CD4-positive, CD25-positive, alpha-beta regulatory T cell (primary cell): ENCODE measurements around the gene MGAT5. TPM values are rescaled to one million over a fixed set of nuclear protein-coding genes. Genes with fewer than 3 reads are reported as not detected.

ENCODE experiments used
- ATAC-seq, 2 donors: fragments of 150-1000 bp; cut with Tn5 transposase; one replicate each; pipeline ENCODE4 v1.10.0; 2021; ENCODE audit warnings: low read depth in 2 of 2, moderate number of reproducible peaks in 2 of 2, moderate library complexity in 1 of 2
- DNase-seq, 3 donors: peaks; one replicate each; pipeline versions ENCODE4 v3.0.0 to v3.0.0-alpha.2; 2012 to 2022; ENCODE audit warnings: mixed read lengths in 1 of 3
- H3K27ac ChIP-seq: one replicate; pipeline ENCODE4 v1.7.0; 2013; ENCODE audit warnings: mild to moderate bottlenecking, low read length; ENCODE audit not compliant: insufficient read depth, poor library complexity, severe bottlenecking
- H3K27me3 ChIP-seq: one replicate; pipeline ENCODE4 v1.7.0; 2013; ENCODE audit warnings: low read length; ENCODE audit not compliant: control insufficient read depth, insufficient read depth
- H3K36me3 ChIP-seq: one replicate; pipeline ENCODE4 v1.7.0; 2013; ENCODE audit warnings: mild to moderate bottlenecking, low read length, moderate library complexity; ENCODE audit not compliant: control insufficient read depth, insufficient read depth
- H3K4me1 ChIP-seq: 2 replicates; pipeline ENCODE4 v1.7.0; 2013; ENCODE audit warnings: mild to moderate bottlenecking, low read length; ENCODE audit not compliant: insufficient read depth, control insufficient read depth, poor library complexity, severe bottlenecking
- H3K4me3 ChIP-seq: one replicate; pipeline ENCODE4 v1.7.0; 2013; ENCODE audit warnings: low read depth, mild to moderate bottlenecking, low read length, moderate library complexity
- H3K9me3 ChIP-seq, 2 experiments: 1 replicate in 1 of 2; 2 replicates in 1 of 2; pipeline ENCODE4 v1.7.0; 2013; ENCODE audit warnings: low read length in 2 of 2, mild to moderate bottlenecking in 1 of 2, moderate library complexity in 1 of 2; ENCODE audit not compliant: control insufficient read depth in 2 of 2
- H3K27ac Mint-ChIP-seq, 3 donors: one replicate each; pipeline ENCODE4 v1.8.0; 2020 to 2022; ENCODE audit warnings: mild to moderate bottlenecking in 3 of 3, mixed read lengths in 3 of 3, moderate library complexity in 2 of 3
- H3K27me3 Mint-ChIP-seq: one replicate; pipeline ENCODE4 v1.8.0; 2022; ENCODE audit warnings: mild to moderate bottlenecking, mixed read lengths
- H3K36me3 Mint-ChIP-seq: one replicate; pipeline ENCODE4 v1.8.0; 2020; ENCODE audit warnings: mixed read lengths
- H3K4me1 Mint-ChIP-seq, 4 donors: one replicate each; pipeline ENCODE4 v1.8.0; 2020 to 2022; ENCODE audit warnings: mixed read lengths in 4 of 4, mild to moderate bottlenecking in 1 of 4
- H3K4me3 Mint-ChIP-seq, 4 donors: one replicate each; pipeline ENCODE4 v1.8.0; 2020 to 2022; ENCODE audit warnings: mild to moderate bottlenecking in 4 of 4, mixed read lengths in 4 of 4, moderate library complexity in 3 of 4
- H3K9me3 Mint-ChIP-seq, 7 donors: one replicate each; pipeline ENCODE4 v1.8.0; 2020 to 2022; ENCODE audit warnings: mixed read lengths in 7 of 7, mild to moderate bottlenecking in 3 of 7, moderate library complexity in 2 of 7
- polyA plus RNA-seq, 4 donors: library from polyadenylated mRNA; unstranded; fragments of 300-500 nt; fragmentation: Illumina TruSeq; gene quantifications; one replicate each; pipeline ENCODE4 v1.2.3, GENCODE V29; 2021
- total RNA-seq: library from RNA; stranded (reverse); gene quantifications from one replicate; pipeline ENCODE4 v1.2.3, GENCODE V29; 2022

The MGAT5 gene
- total and polyA plus RNA-seq, 5 donors from 2014 or later = 3.6 to 68.8 (median 6.9) TPM

- Histone ChIP-seq H3K4me3 (no peak overlapping the region), H3K27ac (no peak overlapping the region), H3K36me3 (peaks cover 9% of the 10 kb centered on the region), H3K9me3 (no peaks in the 10 kb centered on the region), H3K27me3 (no peaks in the 10 kb centered on the region), H3K4me1 (no peaks in the 10 kb centered on the region)
- no peak overlapping the region for H3K4me3 Mint-ChIP-seq
- DNase-seq = no peak
- H3K36me3 Mint-ChIP-seq = peaks cover 27% of the 10 kb centered on the region
- H3K27ac Mint-ChIP-seq = peak overlapping the region in 2 of 3 donors; percentile 3 to 74
- no peaks in the 10 kb centered on the region for H3K27me3 Mint-ChIP-seq
- peaks cover 0 to 4% (median 1%) of the 10 kb centered on the region in 4 donors for H3K4me1 Mint-ChIP-seq
- no peaks in the 10 kb centered on the region for H3K9me3 Mint-ChIP-seq
- no peak for ATAC-seq
Measured at GRCh38 chr2:134396493-134396892, 142.6 kb downstream of the MGAT5 start.

- Mint-ChIP-seq H3K27ac (peak overlapping the region in 2 of 3 donors; percentile 64 to 74), H3K9me3 (no peaks in the 10 kb centered on the region), H3K4me3 (no peak overlapping the region), H3K36me3 (peaks cover 27% of the 10 kb centered on the region), H3K27me3 (no peaks in the 10 kb centered on the region), H3K4me1 (peaks cover 0 to 4% (median 0%) of the 10 kb centered on the region in 4 donors)
- no peak for DNase-seq
- Histone ChIP-seq H3K4me1 (no peaks in the 10 kb centered on the region), H3K27me3 (no peaks in the 10 kb centered on the region), H3K27ac (no peak overlapping the region), H3K4me3 (no peak overlapping the region), H3K9me3 (no peaks in the 10 kb centered on the region), H3K36me3 (peaks cover 9% of the 10 kb centered on the region)
- ATAC-seq = no peak
Measured at GRCh38 chr2:134397146-134397896, 143.4 kb downstream of the MGAT5 start.

- Mint-ChIP-seq H3K9me3 (no peaks in the 10 kb centered on the region), H3K36me3 (peaks cover 29% of the 10 kb centered on the region), H3K4me1 (peaks cover 0 to 6% (median 0%) of the 10 kb centered on the region in 4 donors), H3K27ac (no peak overlapping the region), H3K27me3 (no peaks in the 10 kb centered on the region), H3K4me3 (no peak overlapping the region)
- peaks cover 13% of the 10 kb centered on the region for H3K36me3 ChIP-seq
- H3K4me3 ChIP-seq = no peak overlapping the region
- H3K27me3 ChIP-seq = no peaks in the 10 kb centered on the region
- no peak overlapping the region for H3K27ac ChIP-seq
- DNase-seq = no peak
- no peak for ATAC-seq
- no peaks in the 10 kb centered on the region for H3K9me3 ChIP-seq
- H3K4me1 ChIP-seq = no peaks in the 10 kb centered on the region
Measured at GRCh38 chr2:134398300-134398699, 144.4 kb downstream of the MGAT5 start.

GRCh38 chr2:134399096-134399495 is 145.2 kb downstream of the MGAT5 start:
- H3K36me3 ChIP-seq = peaks cover 21% of the 10 kb centered on the region

GRCh38 chr2:134401081-134401497 is 147.2 kb downstream of the MGAT5 start:
- Histone ChIP-seq H3K4me1 (no peaks in the 10 kb centered on the region), H3K4me3 (no peak overlapping the region), H3K27ac (no peak overlapping the region), H3K36me3 (peaks cover 33% of the 10 kb centered on the region), H3K27me3 (no peaks in the 10 kb centered on the region), H3K9me3 (no peaks in the 10 kb centered on the region)
- Mint-ChIP-seq H3K27ac (peak overlapping the region in 1 of 3 donors; percentile 74), H3K4me3 (no peak overlapping the region), H3K27me3 (no peaks in the 10 kb centered on the region), H3K36me3 (peaks cover 37% of the 10 kb centered on the region), H3K4me1 (peaks cover 0 to 14% (median 0%) of the 10 kb centered on the region in 4 donors), H3K9me3 (no peaks in the 10 kb centered on the region)
- no peak for DNase-seq
- no peak for ATAC-seq

More at GRCh38 chr2:134399096-134399495, 145.2 kb downstream of the MGAT5 start:
- Histone ChIP-seq H3K9me3 (no peaks in the 10 kb centered on the region), H3K4me1 (no peaks in the 10 kb centered on the region), H3K4me3 (no peak overlapping the region), H3K27ac (no peak overlapping the region), H3K27me3 (no peaks in the 10 kb centered on the region)
- no peak overlapping the region for H3K4me3 Mint-ChIP-seq
- DNase-seq (no peak), ATAC-seq (no peak)
- H3K4me1 Mint-ChIP-seq = peaks cover 0 to 10% (median 0%) of the 10 kb centered on the region in 4 donors
- no peaks in the 10 kb centered on the region for H3K9me3 Mint-ChIP-seq
- no peak overlapping the region for H3K27ac Mint-ChIP-seq
- no peaks in the 10 kb centered on the region for H3K27me3 Mint-ChIP-seq
- H3K36me3 Mint-ChIP-seq = peaks cover 30% of the 10 kb centered on the region

- no peak overlapping the region for H3K27ac ChIP-seq
- Mint-ChIP-seq H3K4me3 (no peak overlapping the region), H3K9me3 (no peaks in the 10 kb centered on the region), H3K4me1 (peaks cover 0 to 14% (median 1%) of the 10 kb centered on the region in 4 donors), H3K36me3 (peaks cover 37% of the 10 kb centered on the region), H3K27me3 (no peaks in the 10 kb centered on the region), H3K27ac (no peak overlapping the region)
- H3K27me3 ChIP-seq = no peaks in the 10 kb centered on the region
- H3K36me3 ChIP-seq = peaks cover 35% of the 10 kb centered on the region
- H3K4me3 ChIP-seq = no peak overlapping the region
- no peak for DNase-seq
- no peak for ATAC-seq
- H3K9me3 ChIP-seq = no peaks in the 10 kb centered on the region
- no peaks in the 10 kb centered on the region for H3K4me1 ChIP-seq
Measured at GRCh38 chr2:134401789-134402188, 147.9 kb downstream of the MGAT5 start.

- DNase-seq = no peak
- Histone ChIP-seq H3K9me3 (no peaks in the 10 kb centered on the region), H3K27ac (no peak overlapping the region), H3K36me3 (peaks cover 36% of the 10 kb centered on the region), H3K4me1 (no peaks in the 10 kb centered on the region), H3K27me3 (no peaks in the 10 kb centered on the region), H3K4me3 (no peak overlapping the region)
- peak overlapping the region in 1 of 3 donors; percentile 17 for H3K27ac Mint-ChIP-seq
- H3K4me3 Mint-ChIP-seq = no peak overlapping the region
- H3K9me3 Mint-ChIP-seq = no peaks in the 10 kb centered on the region
- no peaks in the 10 kb centered on the region for H3K27me3 Mint-ChIP-seq
- peaks cover 0 to 16% (median 6%) of the 10 kb centered on the region in 4 donors for H3K4me1 Mint-ChIP-seq
- no peak for ATAC-seq
- H3K36me3 Mint-ChIP-seq = peaks cover 40% of the 10 kb centered on the region
Measured at GRCh38 chr2:134402410-134402809, 148.5 kb downstream of the MGAT5 start.

GRCh38 chr2:134405611-134406081 is 151.8 kb downstream of the MGAT5 start:
- Mint-ChIP-seq H3K4me1 (peaks cover 0 to 30% (median 16%) of the 10 kb centered on the region in 4 donors), H3K4me3 (no peak overlapping the region), H3K36me3 (peaks cover 34% of the 10 kb centered on the region), H3K9me3 (no peaks in the 10 kb centered on the region), H3K27ac (peak overlapping the region in 1 of 3 donors; percentile 79), H3K27me3 (no peaks in the 10 kb centered on the region)
- Histone ChIP-seq H3K27me3 (no peaks in the 10 kb centered on the region), H3K4me3 (no peak overlapping the region), H3K36me3 (peaks cover 37% of the 10 kb centered on the region), H3K4me1 (no peaks in the 10 kb centered on the region), H3K27ac (no peak overlapping the region), H3K9me3 (no peaks in the 10 kb centered on the region)
- no peak for DNase-seq
- no peak for ATAC-seq
